ELF-1 (cell line): Measurements from ENCODE around the gene PREP.
"Not testable (repeated sequence)": the region's sequence is repeated elsewhere in the genome, so short reads cannot be mapped to it uniquely, and the experiment has no call there.

Experiments used
- DNase-seq: peaks from one replicate; pipeline ENCODE4 v3.0.0-alpha.2; 2016; ENCODE audit warnings: low read depth, low spot score

PREP gene

GRCh38 chr6:105402939-105403935 is at the start of gene PREP:
TSS of gene PREP (minus strand) at chr6:105403082. CDS start at chr6:105402891, 191 bp downstream.
- DNase-seq: peak; percentile 73

DNA sequence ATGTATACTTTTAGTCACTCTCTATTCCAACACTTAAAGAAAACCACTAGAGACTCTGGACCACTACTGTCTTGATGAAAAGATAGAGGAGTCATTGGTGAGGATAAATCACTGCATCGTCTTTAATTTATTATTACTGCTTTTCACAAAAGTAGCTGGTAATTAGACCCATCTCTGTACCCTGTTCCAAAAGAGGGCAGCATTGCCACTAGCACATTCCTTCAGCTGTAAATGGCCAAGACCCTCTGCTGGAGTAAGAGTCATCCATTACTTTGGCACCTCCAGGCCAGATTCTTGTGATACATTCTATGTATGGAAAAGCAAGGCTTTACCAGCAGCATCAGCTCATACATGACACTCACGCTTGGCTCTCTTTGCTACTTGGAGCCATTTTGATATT is 49.5 kb upstream of the PREP start:
- no peak for DNase-seq

GRCh38 chr6:105449756-105450390 is 47.0 kb upstream of the PREP start:
- DNase-seq: no peak

- DNase-seq: no peak
Measured at GRCh38 chr6:105445481-105445880, 42.6 kb upstream of the PREP start.

- no peak for DNase-seq
Measured at GRCh38 chr6:105443941-105444340, 41.1 kb upstream of the PREP start.

DNA sequence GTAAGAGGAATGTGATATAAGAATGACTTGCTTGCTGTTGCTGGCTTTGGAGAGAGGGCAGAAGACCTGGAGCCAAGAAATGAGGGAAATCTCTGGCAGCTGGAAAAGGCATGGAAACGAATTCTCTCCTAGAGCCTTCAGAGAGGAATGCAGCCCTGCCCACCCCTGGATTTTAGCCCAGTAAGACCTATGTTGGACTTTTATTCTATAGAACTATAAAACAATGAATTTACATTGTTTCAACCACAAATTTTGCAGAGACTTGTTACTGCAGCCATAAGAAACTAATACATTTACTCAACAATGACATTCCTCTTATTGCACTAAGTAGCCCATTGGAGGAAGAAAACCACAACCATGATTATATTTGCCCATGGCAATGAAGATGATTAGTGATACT is 39.5 kb upstream of the PREP start:
- no peak for DNase-seq

DNA sequence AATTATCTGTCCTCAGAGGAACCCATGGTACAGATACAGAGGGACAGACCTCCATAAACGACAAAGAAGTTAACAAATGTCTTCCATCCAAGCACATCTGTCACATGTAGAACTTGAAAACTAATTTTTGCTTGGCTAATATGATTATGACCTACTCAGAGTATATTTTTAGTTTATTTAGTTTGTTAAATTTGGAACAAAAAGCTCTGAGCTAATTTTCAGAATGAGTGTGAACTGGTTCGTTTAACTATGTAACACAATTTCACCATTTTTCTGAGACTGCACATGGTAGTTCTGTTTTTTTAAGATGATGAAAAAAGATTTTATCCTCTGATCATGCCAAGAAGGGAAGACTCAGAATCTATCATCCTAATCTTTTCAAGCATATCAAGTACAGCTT is 34.4 kb upstream of the PREP start:
- DNase-seq: no peak

DNA sequence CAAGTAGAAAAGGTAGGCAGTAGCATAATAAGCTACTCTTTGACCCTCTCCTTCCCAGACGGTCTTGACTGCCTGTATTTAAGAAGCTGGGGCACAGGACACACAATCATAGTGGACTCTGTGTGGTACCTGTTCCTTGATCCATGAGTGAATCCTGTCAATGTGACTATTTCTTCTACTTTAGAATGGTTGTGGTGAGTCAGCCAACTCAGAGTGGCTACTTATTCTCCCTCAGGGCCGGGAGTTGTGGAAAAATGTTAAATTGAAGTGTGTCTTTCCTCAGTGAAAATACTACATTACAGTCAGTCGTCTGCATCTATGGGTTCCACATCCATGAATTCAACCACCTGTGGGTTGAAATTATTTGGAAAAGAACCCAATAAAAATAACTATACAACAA is 30.8 kb upstream of the PREP start:
- DNase-seq: no peak

DNA sequence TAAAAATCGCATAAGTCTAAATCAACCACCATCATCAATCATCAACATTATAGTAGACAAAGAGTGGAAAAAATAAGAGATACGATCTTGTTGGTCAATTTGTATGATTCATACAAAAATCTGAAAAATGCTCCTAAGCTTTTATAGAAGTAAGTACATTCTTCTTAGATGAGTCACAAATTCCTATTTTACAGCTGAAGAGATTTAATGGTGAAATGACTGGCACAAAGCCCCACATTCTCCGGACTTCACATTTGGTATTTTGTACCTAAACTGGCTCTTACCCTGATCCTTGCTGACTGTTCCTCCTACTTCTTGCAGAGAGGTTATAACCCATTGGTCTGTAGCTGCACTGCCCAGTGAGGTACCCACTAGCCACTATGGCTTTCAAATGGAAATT is 29.9 kb upstream of the PREP start:
- no peak for DNase-seq

DNA sequence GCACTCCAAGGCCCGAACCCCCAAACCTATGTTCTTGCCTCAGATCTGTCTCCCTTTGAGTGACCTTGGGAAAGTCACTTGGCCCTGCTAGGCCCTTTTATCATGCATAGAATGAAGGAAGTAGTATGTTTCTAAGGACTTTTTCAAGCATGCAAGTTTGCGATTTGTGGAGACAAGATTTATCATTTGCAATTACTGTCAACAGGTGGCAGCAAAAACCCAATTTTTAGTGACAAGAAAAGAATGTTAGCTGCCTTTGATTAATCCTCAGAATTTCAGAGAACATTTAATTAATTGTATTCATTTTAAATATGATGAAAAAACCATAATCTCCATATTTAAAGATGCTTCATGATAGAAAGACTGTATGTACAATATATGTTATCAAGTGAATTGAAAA is 28.3 kb upstream of the PREP start:
- no peak for DNase-seq

DNA sequence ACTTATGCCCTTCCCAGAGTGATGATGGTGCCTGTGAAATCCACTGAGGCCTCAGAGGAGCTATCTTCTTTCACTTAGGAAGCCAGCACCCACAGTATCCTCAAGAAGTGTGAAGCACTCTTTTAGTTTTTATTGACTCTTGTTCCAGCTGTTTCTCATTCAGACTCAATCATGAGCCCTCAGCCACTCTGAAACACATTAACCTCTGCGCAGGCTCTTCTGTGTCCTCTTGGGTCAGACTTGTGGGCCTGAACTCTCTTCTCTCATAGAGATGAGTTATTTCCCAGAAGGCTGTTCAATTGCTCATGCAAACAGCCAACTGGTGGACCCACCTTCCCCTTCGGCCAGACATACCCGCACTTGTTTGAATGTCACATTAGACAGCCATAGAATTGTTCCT is 27.8 kb upstream of the PREP start:
- DNase-seq: no peak

DNA sequence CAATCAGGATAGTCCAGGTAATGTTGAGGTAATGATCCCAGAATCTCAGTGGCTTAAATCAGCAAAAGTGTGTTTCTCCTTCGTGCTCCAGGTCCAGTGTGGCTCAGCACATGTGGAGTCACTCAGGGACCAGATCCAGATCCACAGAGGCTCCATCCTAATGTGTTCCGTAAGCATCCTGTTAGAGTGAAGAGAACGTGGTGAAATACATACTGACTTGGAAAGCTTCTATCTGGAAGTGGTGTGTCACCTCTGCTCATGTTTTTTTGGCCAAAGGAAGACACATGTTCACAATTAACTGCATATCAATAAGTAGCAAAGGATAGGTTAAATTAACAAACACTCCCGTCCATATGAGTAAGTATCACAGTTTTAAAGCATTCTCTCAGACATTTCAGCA is 26.8 kb upstream of the PREP start:
- no peak for DNase-seq

DNA sequence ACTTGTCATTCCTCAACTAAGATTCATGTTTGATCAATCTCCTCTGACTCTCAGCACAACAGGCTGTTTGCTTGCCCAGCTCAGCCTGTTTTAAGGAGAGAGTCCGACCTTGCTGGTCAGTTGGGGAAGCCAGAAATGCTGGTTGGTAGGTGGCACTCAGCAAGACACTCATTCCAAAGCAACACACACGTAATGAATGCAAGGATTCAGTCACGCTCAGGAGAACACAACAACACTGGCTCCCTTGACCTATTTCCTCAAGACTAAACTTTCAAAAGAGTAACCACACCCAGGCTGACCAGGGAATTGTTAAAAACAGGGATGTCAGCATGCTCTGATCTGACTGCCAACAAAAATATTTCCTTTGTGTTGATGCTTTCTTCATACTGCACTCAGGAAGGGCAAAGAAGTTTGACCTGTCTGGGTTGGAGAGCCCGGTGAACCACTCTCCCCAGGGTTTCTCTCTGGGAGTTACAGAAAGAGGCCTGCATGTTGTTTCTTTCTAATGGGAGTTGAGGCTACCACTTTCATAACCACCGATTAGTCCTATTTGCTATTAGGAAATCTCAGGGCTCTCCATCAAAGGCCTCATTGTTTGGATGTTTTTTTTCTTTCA is 25.6 kb upstream of the PREP start:
- no peak for DNase-seq

DNA sequence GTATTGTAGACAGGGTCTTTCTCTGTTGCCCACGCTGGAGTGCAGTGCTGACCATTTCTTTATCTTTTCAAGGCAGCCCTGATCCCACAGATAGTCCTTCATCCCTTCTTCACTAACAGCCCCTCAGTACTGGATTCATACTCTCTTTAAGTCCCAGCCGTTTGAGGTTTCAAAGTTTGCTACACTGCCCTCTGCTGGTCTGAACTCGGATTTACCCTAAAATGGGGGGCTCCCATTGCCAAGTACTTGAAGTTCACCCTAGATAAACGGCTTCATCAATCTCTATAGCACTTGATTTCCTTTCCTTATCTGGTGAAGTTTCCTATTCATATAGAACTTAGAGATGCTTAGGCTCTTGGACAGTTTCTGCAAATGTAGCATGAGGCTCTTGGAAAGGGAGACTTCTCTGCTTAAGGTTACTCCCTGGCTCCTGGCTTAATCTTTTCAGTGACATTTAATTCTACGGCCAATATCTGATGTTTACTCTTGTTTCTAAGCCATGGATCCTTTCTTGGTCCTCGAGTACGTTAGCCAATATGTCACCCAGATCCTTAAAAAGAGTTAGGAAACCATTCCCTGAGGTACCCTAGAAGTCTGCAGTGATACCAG is 21.4 kb upstream of the PREP start:
- peak; percentile 69 for DNase-seq

GRCh38 chr6:105416971-105417370 is 14.1 kb upstream of the PREP start:
- DNase-seq: not testable (repeated sequence)

- DNase-seq: no peak
Measured at GRCh38 chr6:105409734-105410133, 6.9 kb upstream of the PREP start.

DNA sequence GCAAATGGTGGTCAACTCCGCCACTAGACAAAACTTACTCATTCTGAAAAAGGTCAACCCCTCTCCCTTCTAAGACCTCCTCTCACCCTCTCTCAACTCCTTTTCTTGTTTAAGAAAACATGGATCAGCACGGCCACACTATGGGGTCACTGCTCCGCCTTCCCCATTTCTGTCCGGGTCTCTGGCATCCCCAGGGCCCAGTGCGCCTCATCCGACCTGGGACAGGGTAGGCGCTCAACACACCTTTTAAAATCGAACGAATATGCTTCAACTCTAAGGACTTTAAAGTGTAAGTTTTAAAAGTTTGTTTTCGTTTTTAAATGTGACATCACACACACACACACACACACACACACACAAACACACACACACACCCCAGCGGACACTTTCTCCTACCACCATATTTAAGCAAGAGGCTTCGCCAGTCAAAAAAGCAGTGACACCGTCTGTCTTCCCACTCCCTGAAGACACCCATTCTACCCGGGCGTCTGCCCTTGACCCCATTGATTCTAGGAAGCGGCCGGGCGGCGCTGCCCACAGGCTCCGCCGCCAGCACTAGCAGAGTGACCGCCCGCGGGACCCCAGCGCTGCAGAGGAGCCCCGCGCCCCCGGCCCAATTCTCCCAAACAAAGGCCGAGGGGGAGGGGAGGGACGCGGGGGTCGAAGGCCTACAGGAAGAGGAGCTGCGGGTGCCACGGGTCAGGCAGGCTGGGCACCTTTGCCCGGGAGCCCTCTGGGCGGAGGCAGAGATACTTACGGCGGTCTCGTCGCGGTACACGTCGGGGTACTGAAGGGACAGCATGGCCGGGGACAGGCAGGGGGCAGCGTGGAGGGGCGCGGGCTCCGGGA is 568 bp downstream of the PREP start:
- peak; percentile 70 for DNase-seq

DNA sequence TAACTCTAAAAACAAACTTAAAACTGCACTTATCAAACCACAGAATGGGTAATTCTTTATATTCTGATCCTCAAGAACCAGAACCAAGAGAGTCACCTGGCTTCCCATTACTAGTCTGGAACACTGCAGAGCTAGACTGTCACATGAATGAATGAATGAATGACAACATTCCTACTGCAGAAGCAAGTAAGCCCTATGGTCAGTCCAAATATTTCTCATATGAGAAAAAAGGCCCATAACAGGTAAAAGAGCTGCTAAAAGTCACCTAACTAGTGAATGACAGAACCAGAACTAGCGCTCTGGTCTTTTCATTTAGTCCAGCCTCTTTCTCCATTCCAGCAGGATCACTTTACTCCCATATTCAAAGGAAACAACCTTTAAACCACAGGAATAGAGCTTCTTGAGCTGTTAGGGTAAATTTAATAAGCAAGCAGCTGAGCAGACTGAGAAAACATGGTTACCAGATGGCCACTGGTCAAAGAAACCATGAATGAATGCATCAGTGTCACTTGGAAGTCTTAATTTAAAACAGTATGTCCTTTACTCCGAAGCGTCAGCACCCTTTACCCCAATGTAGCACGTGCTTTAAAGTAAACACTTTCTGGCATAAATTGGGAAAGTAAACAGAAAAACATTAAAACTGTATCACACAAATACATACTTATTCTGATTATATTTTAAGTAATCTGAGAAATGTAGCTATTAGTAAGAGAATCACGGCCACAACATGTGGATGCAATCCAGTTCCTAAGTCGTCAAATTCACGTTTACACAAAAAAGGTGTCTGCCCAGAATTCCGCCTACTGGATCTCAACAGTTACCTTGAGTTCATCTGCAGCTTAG is 1.4 kb downstream of the PREP start:
- no peak for DNase-seq

DNA sequence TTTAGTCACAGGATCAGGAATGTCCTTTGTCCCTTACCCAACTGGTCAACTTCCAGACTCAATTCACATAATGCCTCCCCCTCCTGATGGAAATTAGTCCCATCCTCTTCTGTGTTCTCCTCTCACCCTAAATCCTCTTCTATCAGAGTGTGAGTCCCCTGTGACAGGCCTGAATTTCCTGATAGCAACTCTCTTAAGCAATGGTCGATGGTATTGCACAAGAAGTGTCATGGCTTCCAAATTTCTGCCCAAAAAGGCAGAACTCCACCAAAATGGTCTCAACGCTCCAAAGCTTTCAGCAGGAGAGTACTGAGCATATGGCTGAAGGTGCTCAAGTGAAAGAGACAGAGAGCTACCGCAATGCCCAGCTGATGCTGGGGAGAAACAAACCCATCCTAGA is 2.4 kb downstream of the PREP start:
- DNase-seq: no peak

- no peak for DNase-seq
Measured at GRCh38 chr6:105398859-105399258, 4.0 kb downstream of the PREP start.
